SU-DHL-6 (cell line): ENCODE data around the gene WDR7.

Experiments
- H2AFZ ChIP-seq: fragments of 200-600 bp; sonication (generic); 2 replicates; pipeline ENCODE4 v1.6.1; 2014; ENCODE audit warnings: low read depth, mild to moderate bottlenecking, moderate library complexity, mixed read lengths, antibody characterized with exemption, low read length; ENCODE audit not compliant: severe bottlenecking
- H3F3A ChIP-seq: fragments of 200-600 bp; shearing (Covaris generic); 2 replicates; pipeline ENCODE4 v1.6.0; 2016; ENCODE audit warnings: antibody characterized with exemption, mild to moderate bottlenecking; ENCODE audit not compliant: insufficient read depth
- H3K27ac ChIP-seq: fragments of 200-600 bp; sonication (generic); 2 replicates; pipeline ENCODE4 v1.5.1; 2016; ENCODE audit warnings: low read depth, mild to moderate bottlenecking, low read length, moderate library complexity, mixed read lengths
- H3K27me3 ChIP-seq: fragments of 200-600 bp; sonication (generic), shearing (Covaris generic); 2 replicates; pipeline ENCODE4 v1.6.0; 2014; ENCODE audit warnings: mild to moderate bottlenecking, low read length
- H3K36me3 ChIP-seq: fragments of 200-600 bp; sonication (generic); 2 replicates; pipeline ENCODE4 v1.6.1; 2014; ENCODE audit warnings: mild to moderate bottlenecking, low read length, mixed read lengths
- H3K4me2 ChIP-seq: fragments of 300-600, 200-600 bp; shearing (Covaris generic), sonication (generic); 2 replicates; pipeline ENCODE4 v1.6.0; 2014; ENCODE audit warnings: low read length, low read depth, mild to moderate bottlenecking; ENCODE audit not compliant: poor library complexity, severe bottlenecking
- H3K4me3 ChIP-seq: fragments of 200-600 bp; sonication (generic); 2 replicates; pipeline ENCODE4 v1.5.1; 2014; ENCODE audit warnings: antibody characterized with exemption, low read length, mild to moderate bottlenecking, mixed read lengths; ENCODE audit not compliant: insufficient read depth, poor library complexity, severe bottlenecking
- H3K79me2 ChIP-seq: fragments of 200-600 bp; sonication (generic); 2 replicates; pipeline ENCODE4 v1.6.1; 2014; ENCODE audit warnings: mild to moderate bottlenecking, low read length, moderate library complexity; ENCODE audit not compliant: insufficient read depth
- H3K9ac ChIP-seq: fragments of 200-600 bp; sonication (generic); 2 replicates; pipeline ENCODE4 v1.7.0; 2014; ENCODE audit warnings: mild to moderate bottlenecking, low read length
- H3K9me2 ChIP-seq: fragments of 200-600 bp; sonication (generic); replicated peaks from 2 replicates; pipeline ENCODE4 v1.6.1; 2014; ENCODE audit warnings: low read length; ENCODE audit not compliant: insufficient read depth
- H3K9me3 ChIP-seq: fragments of 200-600 bp; sonication (generic); 2 replicates; pipeline ENCODE4 v1.6.1; 2014; ENCODE audit warnings: low read length, mixed read lengths; ENCODE audit not compliant: insufficient read depth
- H4K20me1 ChIP-seq: fragments of 200-600 bp; sonication (generic); 2 replicates; pipeline ENCODE4 v1.6.1; 2014; ENCODE audit warnings: low read depth, mild to moderate bottlenecking, antibody characterized with exemption, low read length, moderate library complexity, mixed read lengths
- EZH2phosphoT487 ChIP-seq: fragments of 200-600 bp; sonication (generic), shearing (Covaris generic); conservative IDR thresholded peaks from 2 replicates; pipeline ENCODE4 v1.6.1; 2018; ENCODE audit warnings: mild to moderate bottlenecking, antibody characterized with exemption, low read length, moderate library complexity, mixed read lengths
- TF ChIP-seq, protein P1 (sequence below): fragments of 200-600 bp; sonication (generic); IDR thresholded peaks from one replicate; pipeline ENCODE4 v1.5.1; 2017; ENCODE audit warnings: antibody characterized with exemption, mild to moderate bottlenecking, low read length, moderate library complexity; ENCODE audit not compliant: insufficient read depth, poor library complexity, severe bottlenecking

The WDR7 gene

DNA sequence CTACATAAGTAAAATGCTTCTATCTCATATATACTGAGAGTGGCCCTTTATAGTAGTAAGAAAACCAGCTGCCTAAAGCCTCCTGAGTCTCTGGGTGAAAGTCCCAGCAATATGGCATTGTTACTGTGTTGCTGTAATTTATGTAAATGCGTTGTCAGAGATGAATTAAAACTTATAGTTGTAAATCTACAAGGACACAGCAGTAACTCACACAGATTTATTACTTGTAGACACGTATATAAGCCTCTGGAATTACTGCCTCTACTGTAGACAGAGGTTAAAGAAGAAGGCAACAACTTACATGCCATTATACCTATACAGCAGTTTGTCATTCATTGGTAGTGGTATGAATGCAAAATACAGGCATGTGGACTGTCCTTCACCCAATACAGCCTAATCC lies 326.6 kb downstream of the WDR7 start:
- Histone ChIP-seq H3K4me2 (no peak overlapping the region), H3K79me2 (no peaks in the 10 kb centered on the region), H3K27ac (no peak overlapping the region), H4K20me1 (no peaks in the 10 kb centered on the region), H2AFZ (no peak overlapping the region), H3K9me2 (no peaks in the 10 kb centered on the region), H3K4me3 (no peak overlapping the region), H3F3A (no peaks in the 10 kb centered on the region), H3K9me3 (no peaks in the 10 kb centered on the region), H3K9ac (no peak overlapping the region), H3K27me3 (no peaks in the 10 kb centered on the region), H3K36me3 (no peaks in the 10 kb centered on the region)
- TF ChIP-seq, protein P1, sequence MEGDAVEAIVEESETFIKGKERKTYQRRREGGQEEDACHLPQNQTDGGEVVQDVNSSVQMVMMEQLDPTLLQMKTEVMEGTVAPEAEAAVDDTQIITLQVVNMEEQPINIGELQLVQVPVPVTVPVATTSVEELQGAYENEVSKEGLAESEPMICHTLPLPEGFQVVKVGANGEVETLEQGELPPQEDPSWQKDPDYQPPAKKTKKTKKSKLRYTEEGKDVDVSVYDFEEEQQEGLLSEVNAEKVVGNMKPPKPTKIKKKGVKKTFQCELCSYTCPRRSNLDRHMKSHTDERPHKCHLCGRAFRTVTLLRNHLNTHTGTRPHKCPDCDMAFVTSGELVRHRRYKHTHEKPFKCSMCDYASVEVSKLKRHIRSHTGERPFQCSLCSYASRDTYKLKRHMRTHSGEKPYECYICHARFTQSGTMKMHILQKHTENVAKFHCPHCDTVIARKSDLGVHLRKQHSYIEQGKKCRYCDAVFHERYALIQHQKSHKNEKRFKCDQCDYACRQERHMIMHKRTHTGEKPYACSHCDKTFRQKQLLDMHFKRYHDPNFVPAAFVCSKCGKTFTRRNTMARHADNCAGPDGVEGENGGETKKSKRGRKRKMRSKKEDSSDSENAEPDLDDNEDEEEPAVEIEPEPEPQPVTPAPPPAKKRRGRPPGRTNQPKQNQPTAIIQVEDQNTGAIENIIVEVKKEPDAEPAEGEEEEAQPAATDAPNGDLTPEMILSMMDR = no peak
- TF ChIP-seq EZH2phosphoT487 = no peak

DNA sequence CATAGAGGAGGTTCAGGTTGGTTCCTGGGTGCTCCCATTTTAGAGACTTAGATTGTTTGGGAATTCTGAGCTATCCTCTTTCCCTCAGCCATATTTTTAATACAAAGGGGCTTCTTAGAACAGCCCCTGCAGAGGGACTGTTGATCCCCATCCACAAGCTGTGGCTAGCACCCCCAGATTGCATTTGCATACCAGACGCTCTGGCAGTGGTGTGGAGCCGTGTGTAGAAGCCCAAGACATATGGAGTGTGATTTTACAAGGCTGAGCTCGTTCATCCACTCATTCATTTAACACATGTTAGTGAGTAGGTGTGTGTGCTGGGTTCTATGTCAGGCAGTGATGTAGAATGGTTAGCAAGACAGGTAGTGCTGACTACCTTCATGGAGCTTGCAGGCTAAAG lies 329.0 kb downstream of the WDR7 start:
- TF ChIP-seq EZH2phosphoT487 = no peak
- TF ChIP-seq, protein P1 = no peak
- Histone ChIP-seq H3K27me3 (no peaks in the 10 kb centered on the region), H3F3A (no peaks in the 10 kb centered on the region), H3K79me2 (no peaks in the 10 kb centered on the region), H3K9me2 (no peaks in the 10 kb centered on the region), H3K4me2 (no peak overlapping the region), H3K4me3 (no peak overlapping the region), H4K20me1 (0 out of 2 replicates have a peak, but pooled peaks cover 3% of the 10 kb centered on the region), H3K36me3 (no peaks in the 10 kb centered on the region), H3K9ac (no peak overlapping the region), H3K9me3 (no peaks in the 10 kb centered on the region), H2AFZ (no peak overlapping the region), H3K27ac (no peak overlapping the region)

DNA sequence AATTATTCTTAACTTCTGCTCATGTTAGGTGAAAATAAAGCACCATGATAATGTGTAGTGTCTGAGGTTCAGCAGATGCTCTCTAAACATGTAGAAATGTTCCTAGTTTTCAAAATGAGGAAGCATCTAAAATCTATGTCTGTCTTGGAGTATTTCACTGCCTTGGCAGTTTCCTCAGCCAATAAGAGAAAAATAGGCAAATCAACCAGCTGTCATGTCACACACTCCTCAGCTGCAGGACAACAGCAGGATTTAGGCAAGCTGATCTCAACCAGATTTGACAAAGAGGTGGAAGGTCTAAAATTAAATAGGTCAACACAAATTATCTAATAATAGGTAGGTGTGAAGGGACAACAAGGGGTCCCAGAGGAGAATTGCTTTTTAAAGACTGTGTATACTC lies 331.6 kb downstream of the WDR7 start:
- H3K27ac ChIP-seq = no peak overlapping the region
- no peak overlapping the region for H3K4me2 ChIP-seq
- TF ChIP-seq, protein P1 = no peak
- no peak for TF ChIP-seq EZH2phosphoT487
- no peak overlapping the region for H2AFZ ChIP-seq
- H3K9me3 ChIP-seq = no peaks in the 10 kb centered on the region
- H3K9me2 ChIP-seq = no peaks in the 10 kb centered on the region
- no peak overlapping the region for H3K9ac ChIP-seq
- H3K27me3 ChIP-seq = no peaks in the 10 kb centered on the region
- no peaks in the 10 kb centered on the region for H3K79me2 ChIP-seq
- no peak overlapping the region for H3K4me3 ChIP-seq
- no peaks in the 10 kb centered on the region for H3F3A ChIP-seq
- H4K20me1 ChIP-seq = 0 out of 2 replicates have a peak, but pooled peaks cover 3% of the 10 kb centered on the region
- H3K36me3 ChIP-seq = no peaks in the 10 kb centered on the region
